ENCODE results near the gene TEAD2. TPM values are rescaled to one million over a fixed set of nuclear protein-coding genes. Genes with fewer than 3 reads are reported as not detected.
A peak's percentile ranks its signal among the peaks of the same experiment; 100 is the strongest.
"Not testable (repeated sequence)": the region's sequence is repeated elsewhere in the genome, so short reads cannot be mapped to it uniquely, and the experiment has no call there.

The TEAD2 gene
- total and polyA plus RNA-seq, 9 donors = 27.8 to 63.1 (median 41.6) TPM

DNA sequence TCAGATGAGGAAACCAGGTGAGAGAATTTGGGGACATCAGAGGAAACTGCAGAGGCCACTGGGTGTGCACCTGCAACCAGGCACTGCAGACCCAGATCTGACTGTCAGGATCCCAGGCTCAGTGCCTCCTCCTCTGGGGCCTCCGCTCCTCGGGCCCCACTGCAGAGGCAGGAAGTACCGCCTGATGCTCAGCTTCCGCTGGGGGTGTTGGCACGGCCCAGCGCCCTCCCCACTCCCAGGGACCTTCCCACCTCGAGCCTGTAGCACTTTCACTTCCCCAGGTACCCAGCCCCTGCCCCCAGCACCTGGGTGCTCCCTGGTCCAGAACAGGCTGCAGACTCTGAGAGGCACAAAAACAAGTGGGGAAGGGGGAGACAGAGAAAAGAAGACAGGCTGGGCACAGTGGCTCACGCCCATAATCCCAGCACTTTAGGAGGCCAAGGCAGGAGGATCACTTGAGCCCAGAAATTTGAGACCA, 28.4 kb downstream of the TEAD2 start:
- H3K4me1 ChIP-seq (ENCODE audit: insufficient read depth) = peaks cover 5% of the 10 kb centered on the region
- DNase-seq = peak in 2 of 5 donors; percentile 15 to 19
- TF ChIP-seq POLR2A (IDR thresholded peaks at IDR 0.05) = no peak
- TF ChIP-seq EP300 (IDR thresholded peaks at IDR 0.05) = no peak
- TF ChIP-seq, protein P1, sequence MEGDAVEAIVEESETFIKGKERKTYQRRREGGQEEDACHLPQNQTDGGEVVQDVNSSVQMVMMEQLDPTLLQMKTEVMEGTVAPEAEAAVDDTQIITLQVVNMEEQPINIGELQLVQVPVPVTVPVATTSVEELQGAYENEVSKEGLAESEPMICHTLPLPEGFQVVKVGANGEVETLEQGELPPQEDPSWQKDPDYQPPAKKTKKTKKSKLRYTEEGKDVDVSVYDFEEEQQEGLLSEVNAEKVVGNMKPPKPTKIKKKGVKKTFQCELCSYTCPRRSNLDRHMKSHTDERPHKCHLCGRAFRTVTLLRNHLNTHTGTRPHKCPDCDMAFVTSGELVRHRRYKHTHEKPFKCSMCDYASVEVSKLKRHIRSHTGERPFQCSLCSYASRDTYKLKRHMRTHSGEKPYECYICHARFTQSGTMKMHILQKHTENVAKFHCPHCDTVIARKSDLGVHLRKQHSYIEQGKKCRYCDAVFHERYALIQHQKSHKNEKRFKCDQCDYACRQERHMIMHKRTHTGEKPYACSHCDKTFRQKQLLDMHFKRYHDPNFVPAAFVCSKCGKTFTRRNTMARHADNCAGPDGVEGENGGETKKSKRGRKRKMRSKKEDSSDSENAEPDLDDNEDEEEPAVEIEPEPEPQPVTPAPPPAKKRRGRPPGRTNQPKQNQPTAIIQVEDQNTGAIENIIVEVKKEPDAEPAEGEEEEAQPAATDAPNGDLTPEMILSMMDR (IDR thresholded peaks at IDR 0.05) = no peak
- H3K4me3 ChIP-seq = no peak overlapping the region
- 66 to 69% (median 68%) methylated on average over 8 of the region's 8 CpGs for WGBS, 3 donors
- intact Hi-C loops (cut with DNase I) = no loop called here
- H3K9me3 ChIP-seq = no peaks in the 10 kb centered on the region
- H3K36me3 ChIP-seq = no peaks in the 10 kb centered on the region
- H3K27ac ChIP-seq = no peak overlapping the region
- no peaks in the 10 kb centered on the region for H3K27me3 ChIP-seq

DNA sequence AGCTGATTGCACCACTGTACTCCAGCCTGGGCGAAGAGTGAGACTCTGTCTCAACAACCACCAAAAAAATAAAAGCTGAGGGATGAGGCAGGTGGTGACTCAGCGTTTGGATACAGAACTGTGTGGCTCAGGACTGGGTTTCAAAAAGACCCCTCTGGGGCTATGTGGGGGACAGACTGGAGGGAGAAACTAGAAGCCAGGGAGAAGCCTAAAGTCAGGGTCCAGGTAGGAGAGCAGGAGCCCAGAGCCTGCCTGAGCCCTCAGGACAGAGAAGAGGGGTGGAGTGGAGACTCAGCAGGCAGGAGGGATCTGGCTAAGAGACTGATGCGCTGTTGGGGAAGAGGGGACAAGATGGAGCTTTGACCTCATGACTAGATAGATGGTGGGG, 28.8 kb downstream of the TEAD2 start:
- no peak overlapping the region for H3K27ac ChIP-seq
- H3K4me1 ChIP-seq (ENCODE audit: insufficient read depth) = peaks cover 3% of the 10 kb centered on the region
- intact Hi-C loops (cut with DNase I) = no loop called here
- H3K27me3 ChIP-seq = no peaks in the 10 kb centered on the region
- TF ChIP-seq EP300 (IDR thresholded peaks at IDR 0.05) (no peak), POLR2A (IDR thresholded peaks at IDR 0.05) (no peak)
- TF ChIP-seq, protein P1 (IDR thresholded peaks at IDR 0.05) = no peak
- no peak overlapping the region for H3K4me3 ChIP-seq
- H3K9me3 ChIP-seq = no peaks in the 10 kb centered on the region
- no peaks in the 10 kb centered on the region for H3K36me3 ChIP-seq
- 65 to 77% (median 75%) methylated on average over 3 of the region's 3 CpGs for WGBS, 3 donors
- no peak for DNase-seq

DNA sequence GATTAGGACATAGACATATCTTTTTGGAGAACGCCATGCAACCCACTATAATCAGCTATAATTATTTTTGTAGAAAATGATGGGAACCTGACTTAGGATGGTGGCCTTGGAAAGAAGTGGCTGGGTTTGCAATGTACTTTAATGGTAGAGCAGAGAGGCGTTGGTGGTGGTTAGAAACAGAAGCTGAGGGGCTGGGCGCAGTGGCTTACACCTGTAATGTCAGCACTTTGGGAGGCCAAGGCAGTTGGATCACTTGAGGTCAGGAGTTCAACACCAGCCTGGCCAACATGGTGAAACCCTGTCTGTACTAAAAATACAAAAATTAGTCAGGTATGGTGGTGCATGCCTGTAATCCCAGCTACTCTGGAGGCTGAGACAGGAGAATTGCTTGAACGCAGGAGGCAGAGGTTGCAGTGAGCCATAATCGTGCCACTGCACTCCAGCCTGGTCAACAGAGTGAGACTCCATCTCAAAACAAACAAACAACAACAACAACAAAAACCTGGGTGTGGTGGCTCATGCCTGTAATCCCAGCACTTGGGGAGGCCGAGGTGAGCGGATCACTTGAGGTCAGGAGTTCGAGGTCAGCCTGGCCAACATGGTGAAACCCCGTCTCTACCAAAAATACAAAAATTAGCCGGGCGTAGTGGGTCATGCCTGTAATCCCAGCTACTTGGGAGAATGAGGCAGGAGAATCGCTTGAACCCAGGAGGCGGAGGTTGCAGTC, 29.4 kb downstream of the TEAD2 start:
- H3K27me3 ChIP-seq; H3K4me3 ChIP-seq; H3K27ac ChIP-seq; intact Hi-C loops (cut with DNase I); H3K4me1 ChIP-seq (ENCODE audit: insufficient read depth); H3K9me3 ChIP-seq; H3K36me3 ChIP-seq: not testable (repeated sequence)
- WGBS, 3 donors = 84 to 91% (median 88%) methylated on average over 13 of the region's 13 CpGs
- DNase-seq = peak in 2 of 5 donors; percentile 5 to 9

DNA sequence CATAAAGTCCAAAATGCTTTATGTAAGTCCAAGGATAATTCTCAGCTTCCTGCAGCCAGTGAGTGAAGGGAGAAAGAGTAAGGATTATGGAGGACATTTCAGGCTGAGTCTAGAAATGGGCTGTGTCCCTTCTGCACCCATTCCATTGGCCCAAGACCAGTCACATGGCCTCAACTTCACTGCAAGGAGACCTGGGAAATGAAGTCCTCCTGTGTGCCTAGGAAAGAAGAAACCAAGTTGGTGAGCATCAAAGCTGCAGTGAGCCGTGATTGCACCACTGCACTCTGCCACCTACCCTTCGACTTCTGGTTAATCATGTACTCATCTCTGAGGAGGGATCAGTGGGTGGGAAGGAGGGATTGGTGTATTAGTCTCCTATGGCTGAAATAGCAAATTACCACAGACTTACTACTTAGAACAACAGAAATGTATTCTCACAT, 30.6 kb downstream of the TEAD2 start:
- no peaks in the 10 kb centered on the region for H3K36me3 ChIP-seq
- H3K27ac ChIP-seq = no peak overlapping the region
- WGBS, 3 donors = 75 to 80% (median 77%) methylated on average over 2 of the region's 2 CpGs
- intact Hi-C loops (cut with DNase I) = no loop called here
- H3K4me3 ChIP-seq = no peak overlapping the region
- TF ChIP-seq POLR2A (IDR thresholded peaks at IDR 0.05) = no peak
- TF ChIP-seq, protein P1 (IDR thresholded peaks at IDR 0.05) = no peak
- TF ChIP-seq EP300 (IDR thresholded peaks at IDR 0.05) = no peak
- H3K27me3 ChIP-seq = no peaks in the 10 kb centered on the region
- no peaks in the 10 kb centered on the region for H3K9me3 ChIP-seq
- H3K4me1 ChIP-seq (ENCODE audit: insufficient read depth) = no peaks in the 10 kb centered on the region
- no peak for DNase-seq

DNA sequence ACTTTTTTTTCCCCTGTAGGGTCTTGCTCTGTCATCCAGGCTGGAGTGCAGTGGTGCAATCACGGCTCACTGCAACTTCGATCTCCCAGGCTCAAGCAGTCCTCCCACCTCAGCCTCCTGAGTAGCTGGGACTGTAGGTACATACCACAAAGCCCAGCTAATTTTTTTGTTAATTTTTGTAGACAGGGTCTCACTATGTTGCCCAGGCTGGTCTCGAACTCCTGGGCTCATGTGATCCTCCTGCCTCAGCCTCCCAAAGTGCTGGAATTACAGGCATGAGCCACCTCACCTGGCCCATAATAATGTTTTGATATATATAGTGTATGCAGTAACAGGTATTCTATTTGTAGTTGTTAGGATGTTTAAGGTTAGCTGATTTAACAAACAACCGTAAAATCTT, 31.0 kb downstream of the TEAD2 start:
- H3K27me3 ChIP-seq; DNase-seq; H3K9me3 ChIP-seq; H3K27ac ChIP-seq; H3K4me3 ChIP-seq; intact Hi-C loops (cut with DNase I); H3K4me1 ChIP-seq (ENCODE audit: insufficient read depth); H3K36me3 ChIP-seq: not testable (repeated sequence)
- 92 to 99% (median 92%) methylated on average over 4 of the region's 4 CpGs for WGBS, 3 donors

Measured in ovary (tissue), 9 donors.